GM19463 (cell line): ENCODE results near the gene TMEM151B.
A peak's percentile ranks its signal among the peaks of the same experiment; 100 is the strongest.
"Not testable (repeated sequence)": the region's sequence is repeated elsewhere in the genome, so short reads cannot be mapped to it uniquely, and the experiment has no call there.

Experiments
- ATAC-seq: cut with Tn5 transposase; IDR thresholded peaks from one replicate; pipeline ENCODE4 v1.9.1; 2021; ENCODE audit warnings: mild to moderate bottlenecking, moderate library complexity; ENCODE audit not compliant: unreplicated experiment

The TMEM151B gene

DNA sequence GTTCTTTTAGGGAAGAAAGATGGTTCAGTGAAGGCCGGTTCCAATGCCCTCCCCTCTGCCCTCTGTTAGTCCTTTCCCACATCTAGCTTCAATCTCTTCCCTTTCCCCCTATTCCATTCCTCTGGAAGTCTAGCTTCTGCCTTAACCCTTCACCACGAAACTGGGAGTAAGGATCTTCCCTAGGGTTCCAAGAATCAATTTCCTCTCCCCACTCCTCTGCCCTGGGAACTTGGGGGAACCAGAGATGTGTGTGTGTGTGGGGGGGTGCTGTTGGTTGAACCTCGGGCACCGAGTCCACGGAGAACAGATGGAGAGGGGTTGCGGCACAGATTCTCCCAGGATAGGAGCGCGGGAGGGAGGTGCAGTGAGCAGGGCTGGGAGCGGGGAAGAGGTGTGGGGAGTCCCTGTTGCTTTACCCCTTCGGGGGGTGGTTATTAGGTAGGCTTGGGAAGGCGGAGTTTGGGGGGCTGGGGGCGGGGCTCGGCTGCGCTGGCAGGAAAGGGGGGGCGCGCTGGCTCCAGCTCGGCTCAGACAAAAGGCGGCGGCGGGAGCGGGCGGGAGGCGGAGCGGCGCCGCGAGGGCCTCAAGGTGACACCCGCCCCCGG lies at the start of gene TMEM151B:
Gene TMEM151B, plus strand, starts transcription at position 530 of the 605 bp plus-strand sequence. CDS start 293 bp downstream, outside the sequence.
- ATAC-seq: no peak

DNA sequence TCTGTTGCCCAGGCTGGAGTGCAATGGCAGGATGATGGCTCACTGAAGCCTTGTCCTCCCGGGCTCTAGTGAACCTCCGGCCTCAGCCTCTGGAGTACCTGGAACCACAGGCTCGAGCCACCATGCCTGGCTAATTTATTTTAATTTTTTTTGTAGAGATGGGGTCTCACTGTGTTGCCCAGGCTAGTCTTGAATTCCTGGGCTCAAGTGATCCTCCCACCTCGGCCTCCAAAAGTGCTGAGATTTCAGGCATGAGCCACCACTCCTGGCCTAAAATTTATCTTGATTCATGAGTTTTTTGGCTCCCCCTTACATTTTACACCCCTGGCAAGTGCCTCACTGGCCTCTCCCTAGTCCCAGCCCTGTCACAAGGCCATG lies 49.3 kb upstream of the TMEM151B start:
- no peak for ATAC-seq

DNA sequence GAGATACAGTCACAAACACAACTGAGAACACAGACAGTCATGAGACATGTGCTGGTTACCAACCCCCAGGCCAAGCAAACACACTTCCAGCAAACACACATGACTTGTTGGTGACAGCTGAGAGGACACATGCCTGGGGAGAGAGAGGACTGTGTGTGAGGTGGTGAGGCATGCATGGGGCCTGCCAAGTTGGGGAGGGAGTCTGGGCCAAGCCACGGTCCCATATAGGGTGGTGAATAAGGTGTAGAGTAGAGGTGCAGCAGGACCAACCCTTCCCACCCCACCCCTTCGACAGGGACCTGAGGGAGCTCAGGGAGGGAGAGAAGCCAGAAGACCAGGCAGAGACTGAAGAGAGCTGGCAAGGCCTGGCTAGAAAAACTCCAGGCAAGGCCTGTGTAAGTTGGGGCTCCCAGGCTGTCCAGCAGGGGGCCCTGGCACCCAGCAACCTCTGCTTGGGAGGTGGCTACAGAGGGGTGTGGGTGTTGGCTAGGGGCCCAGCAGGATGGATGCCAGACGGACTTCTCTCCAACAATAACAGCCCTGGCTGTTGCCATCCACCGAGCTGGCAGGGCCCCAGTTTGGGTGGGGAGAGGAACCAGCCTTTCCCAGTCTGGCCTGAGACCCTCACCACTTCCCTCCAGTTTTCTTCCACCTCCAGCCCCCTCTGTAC lies 48.8 kb upstream of the TMEM151B start:
- ATAC-seq: peak; percentile 46

DNA sequence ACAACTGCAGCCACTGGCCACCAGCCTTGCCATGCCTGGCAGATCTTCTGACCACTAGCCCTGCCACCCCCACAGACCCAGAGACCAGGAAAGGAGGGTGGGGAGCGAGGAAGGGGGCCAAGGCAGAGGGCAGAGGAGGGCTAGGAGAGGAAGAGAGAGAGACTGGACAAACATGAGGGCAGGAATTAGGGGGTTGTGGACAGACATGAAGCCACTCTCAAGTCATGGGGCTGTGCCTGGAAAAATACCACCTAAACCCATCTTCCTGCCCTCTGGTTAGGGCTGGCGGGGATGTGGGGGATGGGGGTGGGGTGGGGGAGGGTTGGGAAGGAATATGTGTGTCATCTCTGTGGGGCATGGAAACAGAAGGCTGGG lies 48.3 kb upstream of the TMEM151B start:
- no peak for ATAC-seq

DNA sequence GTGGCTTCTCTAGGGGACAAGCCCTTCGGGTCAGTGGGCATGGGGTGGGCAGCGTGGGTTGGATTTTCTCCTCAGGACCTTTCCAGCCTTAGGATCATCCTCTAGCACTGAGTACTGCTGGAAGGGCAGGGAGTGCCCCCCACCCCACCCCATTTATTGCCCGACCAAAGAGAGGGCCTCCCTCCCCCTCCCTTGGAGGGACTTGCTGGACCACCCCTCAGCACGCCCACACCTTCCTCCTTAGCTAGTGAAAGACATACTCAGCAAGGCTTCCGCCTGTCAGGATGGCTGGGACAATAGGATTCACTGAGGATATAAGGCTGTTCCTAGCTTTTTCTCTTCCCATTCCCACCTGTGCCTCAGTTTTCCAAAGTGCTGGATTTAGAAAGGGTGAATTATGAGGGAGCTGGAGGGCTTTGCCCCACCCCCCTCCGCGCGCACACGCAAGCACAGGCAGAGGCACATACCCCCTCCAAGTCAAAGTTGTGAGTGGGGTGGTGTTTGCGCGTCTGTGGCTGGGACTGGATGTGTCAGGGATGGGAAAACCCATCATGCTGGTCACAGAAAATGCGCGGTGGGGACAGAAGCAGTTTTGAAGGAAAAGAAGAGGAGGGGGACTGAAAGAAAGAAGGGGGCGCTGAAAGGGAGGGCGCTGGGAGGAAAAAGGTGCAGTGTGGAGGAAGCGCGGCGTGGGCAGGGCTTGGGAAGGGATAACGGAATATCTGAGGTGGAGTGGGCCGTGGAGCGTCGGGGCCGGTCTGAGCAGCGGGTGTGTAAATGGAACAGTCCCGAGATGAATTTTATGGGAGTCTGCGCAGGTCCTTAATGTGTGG lies 47.5 kb upstream of the TMEM151B start:
- ATAC-seq: peak; percentile 4

DNA sequence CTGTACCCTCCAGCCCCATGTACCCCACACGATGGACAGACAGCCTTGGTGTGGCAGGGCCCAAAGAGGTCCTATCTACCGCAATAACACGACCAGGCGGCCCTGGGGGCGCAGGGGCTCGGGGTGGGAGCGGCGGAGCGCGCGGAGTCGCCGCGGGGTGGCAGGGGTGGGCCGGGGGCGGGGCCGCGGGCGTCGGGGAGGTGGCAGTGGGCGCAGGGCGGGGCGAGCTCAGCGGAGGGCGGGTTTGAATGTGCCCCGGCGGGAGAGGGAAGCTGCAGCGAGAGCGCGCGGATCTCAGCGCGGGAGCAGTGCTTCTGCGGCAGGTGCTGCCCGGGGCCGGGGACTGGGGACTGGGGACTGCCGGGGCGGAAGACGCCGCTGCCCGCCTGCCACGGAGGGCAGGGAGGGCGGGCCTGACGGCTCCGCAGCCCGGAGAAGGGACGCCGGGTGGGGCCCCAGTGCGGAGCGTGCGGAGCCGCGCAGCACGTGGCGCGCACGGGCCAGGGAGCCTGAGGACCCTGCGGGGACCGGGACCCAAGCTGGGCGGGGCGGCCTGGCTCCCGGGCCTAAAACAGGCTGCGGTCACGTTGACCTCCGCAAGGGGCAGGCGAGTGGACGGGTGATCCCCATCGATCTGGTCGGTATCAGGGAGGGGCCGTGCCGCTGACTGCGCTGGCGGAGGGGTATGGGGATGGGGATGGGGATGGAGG lies 46.8 kb upstream of the TMEM151B start, which contains the start of gene SLC29A1:
Gene SLC29A1, plus strand, starts transcription at position 277 of the 710 bp plus-strand sequence. CDS start 3,719 bp downstream, outside the sequence.
- ATAC-seq: peak; percentile 37

DNA sequence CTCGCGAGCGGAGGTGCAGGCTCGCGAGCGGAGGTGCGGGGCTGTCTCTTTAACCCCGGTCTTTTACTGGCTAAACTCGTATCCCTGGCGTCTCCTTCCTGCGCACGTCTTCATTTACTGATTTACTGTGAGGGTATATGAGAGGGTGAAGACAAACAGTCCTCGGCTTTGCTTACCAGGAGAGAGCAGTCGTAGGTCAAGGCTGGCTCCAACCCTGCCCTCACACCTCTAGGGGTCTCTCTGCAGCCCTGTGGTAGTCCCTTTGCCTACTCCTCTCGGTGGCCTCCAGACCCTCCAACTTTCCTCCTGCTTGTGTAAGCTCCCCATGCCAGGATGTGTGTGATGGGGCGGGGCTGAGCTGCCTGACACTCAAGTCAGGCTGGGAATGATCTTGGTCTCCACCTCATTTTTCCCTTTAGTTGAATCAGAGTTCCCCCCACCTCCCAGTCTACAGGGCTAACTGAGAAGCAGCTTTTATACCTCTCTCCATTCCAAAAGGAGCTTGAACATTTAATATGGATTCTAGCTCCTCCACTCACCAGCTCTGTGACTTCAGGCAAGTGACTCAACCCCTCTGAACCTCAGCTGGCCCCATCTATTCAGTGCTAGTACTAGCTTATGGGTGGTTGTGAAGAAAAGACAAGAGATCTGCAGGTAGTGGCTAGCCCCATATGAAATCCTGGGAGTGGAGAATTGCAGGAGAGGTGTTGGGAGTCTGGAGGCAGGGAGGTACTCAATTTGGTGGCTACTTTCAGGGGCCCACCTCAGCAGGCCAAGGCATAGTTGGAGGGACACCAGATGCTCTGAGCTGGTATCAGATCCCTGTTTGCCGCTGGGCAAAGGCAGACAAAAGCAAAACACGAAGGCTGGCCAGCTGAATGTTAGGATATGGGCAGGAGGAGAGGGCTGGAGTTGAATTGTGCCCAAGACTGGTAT lies 46.0 kb upstream of the TMEM151B start:
- ATAC-seq: no peak

DNA sequence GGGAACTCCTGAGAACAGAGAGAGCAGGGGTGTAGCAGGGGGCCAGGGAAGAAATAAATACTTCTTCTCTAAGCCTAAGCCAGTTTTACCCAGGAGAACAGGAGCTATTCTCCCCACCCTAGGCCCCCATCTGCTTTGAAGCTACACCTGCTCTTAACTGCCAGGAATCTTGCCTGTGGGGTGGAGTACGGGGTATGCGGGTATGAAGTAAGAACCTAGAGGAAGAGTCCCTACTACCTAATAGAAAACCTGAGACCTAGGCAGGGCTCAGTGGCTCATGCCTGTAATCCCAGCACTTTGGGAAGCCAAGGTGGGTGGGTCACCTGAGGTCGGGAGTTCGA lies 45.3 kb upstream of the TMEM151B start:
- no peak for ATAC-seq

DNA sequence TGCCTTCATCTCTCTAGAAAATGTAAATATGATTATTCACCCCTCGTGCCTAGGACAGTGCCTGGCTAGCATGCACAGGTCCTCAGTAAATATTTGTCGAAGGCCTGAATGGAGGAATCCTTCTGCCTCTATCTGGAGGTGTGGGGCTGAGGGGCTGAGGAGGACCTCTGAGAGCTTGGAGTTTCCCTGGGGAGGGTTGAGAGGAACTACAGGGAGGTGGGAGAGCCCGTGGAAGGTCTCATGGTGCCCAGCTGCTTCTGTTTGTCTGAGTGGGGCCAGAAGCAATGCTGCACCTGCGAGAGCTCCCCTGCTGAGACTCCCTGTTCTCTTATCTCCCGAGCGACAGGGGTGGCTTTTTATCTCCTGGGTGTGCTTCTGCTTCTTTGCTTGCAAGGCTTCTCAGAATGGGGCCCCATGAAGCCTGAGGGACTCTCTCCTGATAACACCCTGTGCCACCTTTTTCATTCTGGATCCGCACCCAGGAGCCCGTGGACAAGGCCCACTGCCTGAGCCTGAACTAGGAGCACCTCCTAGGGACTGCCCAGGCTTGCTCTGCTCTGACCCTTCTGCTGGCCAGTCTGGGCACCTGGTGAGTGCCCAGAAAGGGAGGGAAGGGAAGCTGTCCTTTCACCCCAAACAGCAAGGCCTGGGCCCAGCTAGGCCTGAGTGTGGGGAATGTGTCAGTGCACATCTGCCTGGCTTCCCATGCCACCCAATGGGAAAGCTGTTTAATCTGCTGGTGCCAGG lies 44.5 kb upstream of the TMEM151B start:
- ATAC-seq: no peak

DNA sequence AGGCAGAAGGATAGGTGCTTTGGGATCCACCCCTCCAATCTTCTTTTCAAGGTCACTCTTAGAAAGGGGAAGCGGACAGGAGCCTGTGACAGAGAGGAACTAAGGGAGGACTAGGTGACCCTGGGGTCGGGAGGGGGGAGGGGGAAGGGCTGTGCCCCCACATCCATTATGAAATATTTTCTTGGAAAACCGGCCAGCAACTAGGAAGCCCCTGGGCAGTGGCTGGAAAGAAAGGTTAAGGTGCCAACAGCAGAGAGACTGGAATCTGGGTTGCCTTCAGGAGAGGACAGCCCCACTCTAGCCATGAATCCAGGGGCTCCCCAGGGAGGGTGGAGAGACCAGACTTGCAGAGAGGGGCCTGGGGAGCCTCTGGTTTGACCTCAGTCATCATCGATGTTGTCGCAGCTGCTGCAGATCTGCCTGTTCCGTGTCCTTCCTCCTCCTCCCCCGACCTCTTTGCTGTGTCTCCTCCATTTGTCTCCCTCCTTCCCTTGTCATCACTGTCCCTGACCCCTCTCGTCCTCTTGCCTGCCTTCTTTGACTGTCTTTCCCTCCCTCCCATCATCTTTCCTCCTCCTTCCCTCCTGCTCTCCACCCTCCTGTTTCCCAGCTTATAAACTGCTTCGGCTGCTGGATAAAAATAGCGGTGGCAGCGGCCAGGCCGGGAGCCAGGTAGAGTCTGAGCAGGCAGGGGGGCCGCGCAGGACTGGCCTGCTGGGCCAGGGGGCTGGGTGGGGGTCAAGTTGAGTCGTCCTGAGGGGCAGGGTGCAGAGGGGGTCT lies 43.7 kb upstream of the TMEM151B start:
- ATAC-seq: no peak

DNA sequence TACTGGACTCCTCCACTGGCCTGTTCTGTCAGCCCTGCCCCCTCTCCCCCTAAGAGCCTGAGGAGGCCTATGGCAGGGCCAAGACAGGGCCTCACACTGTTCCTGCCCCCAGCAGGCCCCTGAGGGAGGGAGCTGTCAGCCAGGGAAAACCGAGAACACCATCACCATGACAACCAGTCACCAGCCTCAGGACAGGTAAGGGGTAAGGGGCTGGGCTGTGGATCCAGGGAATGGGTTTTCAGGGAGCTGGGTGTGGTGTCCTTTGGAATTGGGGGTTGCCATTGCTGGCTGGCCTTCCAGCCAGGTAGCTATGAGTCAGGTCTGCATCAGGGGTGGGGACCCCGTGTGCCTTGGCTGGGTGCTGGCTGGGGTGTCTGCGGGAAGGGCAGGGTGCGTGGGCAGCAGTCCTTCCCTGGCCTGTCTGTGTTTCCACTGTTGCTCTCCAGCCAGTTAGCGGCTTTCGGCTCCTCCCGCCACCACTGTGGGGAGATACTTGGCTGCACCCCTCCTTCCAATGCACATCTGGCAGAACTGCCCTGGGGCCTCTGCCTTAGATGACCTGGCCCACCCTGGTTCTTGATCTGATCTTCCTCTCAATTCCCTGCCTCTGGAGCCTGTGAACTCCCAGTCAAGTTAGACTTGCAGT lies 43.0 kb upstream of the TMEM151B start:
- ATAC-seq: no peak

DNA sequence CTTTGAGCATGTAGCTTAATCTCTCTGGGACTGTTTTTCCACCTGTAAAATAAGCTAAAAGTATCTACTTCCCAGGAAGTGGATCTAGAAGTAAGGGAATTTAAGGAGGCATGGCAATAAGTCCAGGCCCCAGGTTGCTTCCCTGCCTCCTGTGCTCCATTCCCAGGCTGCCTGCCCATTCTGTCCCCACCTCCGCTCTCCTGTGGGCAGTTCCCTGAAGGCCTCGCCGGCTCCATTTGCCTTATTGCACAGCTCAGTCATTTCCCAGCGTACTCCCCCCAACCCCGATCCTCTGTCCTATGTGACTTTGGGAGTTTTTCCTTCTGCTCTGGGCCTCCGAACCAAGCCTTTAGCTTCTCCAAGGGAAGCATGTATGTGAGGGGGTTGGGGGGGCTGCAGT lies 42.2 kb upstream of the TMEM151B start:
- no peak for ATAC-seq

DNA sequence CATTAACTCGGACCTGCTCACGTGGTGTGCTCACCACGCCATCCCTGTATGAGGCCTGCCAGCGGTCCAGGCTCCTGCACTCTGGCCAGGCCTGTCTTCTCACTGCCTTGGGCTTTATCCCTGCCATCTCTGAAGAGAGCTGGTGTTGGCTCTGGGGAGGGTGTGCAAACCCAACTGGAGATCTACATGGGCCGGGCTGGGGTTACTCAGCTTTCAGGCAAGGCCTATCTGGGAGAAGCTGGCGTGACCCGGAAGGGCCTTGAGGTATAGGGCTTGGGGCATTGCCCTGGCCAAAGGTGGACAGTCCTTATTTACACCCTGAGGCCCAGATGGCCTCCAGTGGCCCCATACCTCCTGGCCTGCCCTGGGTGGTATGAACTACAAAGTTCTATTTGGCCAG lies 41.8 kb upstream of the TMEM151B start:
- ATAC-seq: no peak

DNA sequence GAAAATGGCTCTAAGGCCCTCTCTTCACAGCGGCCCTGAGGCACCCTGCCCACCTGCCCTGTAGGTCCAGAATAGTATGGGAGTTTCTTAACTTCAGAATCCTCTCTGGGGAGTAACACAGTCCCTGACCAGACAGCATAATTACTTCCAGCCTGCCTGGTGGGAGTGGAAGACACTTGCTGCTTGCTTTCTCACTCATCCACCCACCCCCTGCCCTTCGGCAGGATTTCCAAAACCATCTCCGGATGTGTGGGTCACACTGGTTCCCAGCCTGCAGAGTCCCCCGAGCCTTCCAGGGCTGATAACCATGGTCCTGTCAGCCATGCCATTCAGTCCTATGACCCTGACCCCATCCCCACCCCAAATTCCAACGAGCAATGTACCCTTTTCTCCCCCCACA lies 41.4 kb upstream of the TMEM151B start:
- ATAC-seq: no peak

DNA sequence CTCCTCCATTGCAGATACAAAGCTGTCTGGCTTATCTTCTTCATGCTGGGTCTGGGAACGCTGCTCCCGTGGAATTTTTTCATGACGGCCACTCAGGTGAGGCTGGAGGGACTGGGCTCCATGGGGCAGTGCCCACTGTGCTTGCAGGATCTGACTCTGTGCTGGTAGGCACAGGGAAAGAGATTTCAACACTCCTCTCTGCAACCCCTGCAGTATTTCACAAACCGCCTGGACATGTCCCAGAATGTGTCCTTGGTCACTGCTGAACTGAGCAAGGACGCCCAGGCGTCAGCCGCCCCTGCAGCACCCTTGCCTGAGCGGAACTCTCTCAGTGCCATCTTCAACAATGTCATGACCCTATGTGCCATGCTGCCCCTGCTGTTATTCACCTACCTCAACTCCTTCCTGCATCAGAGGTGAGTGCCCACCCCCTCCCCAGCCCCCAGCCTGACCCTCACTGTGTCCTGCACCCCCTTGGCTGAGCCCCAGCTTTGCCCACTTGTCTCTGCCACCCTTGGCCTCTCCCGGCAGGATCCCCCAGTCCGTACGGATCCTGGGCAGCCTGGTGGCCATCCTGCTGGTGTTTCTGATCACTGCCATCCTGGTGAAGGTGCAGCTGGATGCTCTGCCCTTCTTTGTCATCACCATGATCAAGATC lies 40.7 kb upstream of the TMEM151B start:
- no peak for ATAC-seq

DNA sequence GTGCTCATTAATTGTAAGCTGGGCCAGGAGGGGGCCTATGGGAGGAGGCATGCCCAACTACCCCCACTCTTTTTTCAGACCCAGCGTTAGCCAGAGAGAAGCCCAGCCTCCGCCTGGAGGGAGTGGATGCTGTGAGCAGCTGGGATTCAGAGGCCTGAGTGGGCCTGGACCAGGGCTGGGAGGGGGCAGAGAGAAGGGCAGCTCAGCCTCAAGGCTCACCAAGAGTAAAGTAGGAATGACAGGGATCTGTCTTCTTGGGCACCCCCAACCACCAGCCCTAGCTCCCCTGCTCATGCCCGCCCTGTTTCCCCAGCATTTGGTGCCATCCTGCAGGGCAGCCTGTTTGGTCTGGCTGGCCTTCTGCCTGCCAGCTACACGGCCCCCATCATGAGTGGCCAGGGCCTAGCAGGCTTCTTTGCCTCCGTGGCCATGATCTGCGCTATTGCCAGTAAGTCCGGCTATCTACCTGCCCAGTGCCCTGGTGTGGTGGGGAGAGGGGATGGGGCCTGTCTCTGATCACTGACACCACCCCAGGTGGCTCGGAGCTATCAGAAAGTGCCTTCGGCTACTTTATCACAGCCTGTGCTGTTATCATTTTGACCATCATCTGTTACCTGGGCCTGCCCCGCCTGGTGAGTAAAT lies 40.1 kb upstream of the TMEM151B start:
- no peak for ATAC-seq

DNA sequence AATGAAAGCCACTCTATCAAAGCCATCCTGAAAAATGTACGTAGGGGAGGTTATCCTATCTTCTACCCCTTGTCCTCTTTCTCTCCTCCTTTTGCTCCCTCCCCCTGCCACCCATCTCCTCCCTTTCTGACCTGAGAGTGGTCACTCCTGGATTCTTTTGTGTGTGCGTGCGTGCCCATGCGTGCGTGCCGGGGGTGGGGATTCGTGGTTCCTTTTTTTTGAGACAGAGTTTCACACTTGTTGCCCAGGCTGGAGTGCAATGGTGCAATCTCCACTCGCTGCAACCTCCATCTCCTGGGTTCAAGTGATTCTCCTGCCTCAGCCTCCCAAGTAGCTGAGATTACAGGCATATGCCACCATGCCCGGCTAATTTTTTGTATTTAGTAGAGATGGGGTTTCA lies 38.8 kb upstream of the TMEM151B start:
- not testable (repeated sequence) for ATAC-seq
